Ascending aorta (tissue), 2 donors: Measurements from ENCODE around the gene BPNT1. TPM values are rescaled to one million over a fixed set of nuclear protein-coding genes. Genes with fewer than 3 reads are reported as not detected.

ENCODE experiments used
- DNase-seq, 2 donors: peaks; one replicate each; pipeline ENCODE4 v3.0.0-alpha.2; 2019; ENCODE audit warnings: low spot score in 2 of 2
- H3K27ac ChIP-seq, 2 donors: fragments of 200-600 bp; sonication (generic); one replicate each; pipeline ENCODE4 v1.5.1; 2016 to 2017; ENCODE audit warnings: mild to moderate bottlenecking in 1 of 2
- H3K27me3 ChIP-seq: fragments of 200-600 bp; sonication (generic); one replicate; pipeline ENCODE4 v1.5.1; 2017
- H3K36me3 ChIP-seq, 2 donors: fragments of 200-600 bp; sonication (generic); one replicate each; pipeline ENCODE4 v1.5.1; 2016
- H3K4me1 ChIP-seq, 2 donors: fragments of 200-600 bp; sonication (generic); one replicate each; pipeline ENCODE4 v1.5.1; 2016 to 2017; ENCODE audit warnings: mild to moderate bottlenecking in 1 of 2
- H3K4me3 ChIP-seq, 2 donors: fragments of 200-600 bp; sonication (generic); one replicate each; pipeline ENCODE4 v1.5.1; 2016 to 2017; ENCODE audit warnings: mild to moderate bottlenecking in 1 of 2
- H3K9me3 ChIP-seq, 2 donors: fragments of 200-600 bp; sonication (generic); one replicate each; pipeline ENCODE4 v1.5.1; 2016
- intact Hi-C: fragments of 100-400 bp; cut with DNase I; formaldehyde crosslinking; loops from one replicate; pipeline ENCODE4 v1.15.1; 2023
- total RNA-seq: library from RNA; depleted of rRNA; stranded (reverse); fragments of >200 nt; gene quantifications from one replicate; pipeline ENCODE4 v1.1.0, GENCODE V29; 2016
- TF ChIP-seq, protein P1 (sequence below), 3 experiments: fragments of 200-600 bp in 2 of 3; fragments of 450-650 bp in 1 of 3; sonication (generic) in 2 of 3; IDR thresholded peaks; one replicate each; pipeline ENCODE4 v1.5.1; 2016 to 2019; ENCODE audit warnings: antibody characterized with exemption in 3 of 3, mild to moderate bottlenecking in 1 of 3, moderate library complexity in 1 of 3

Gene BPNT1
- total RNA-seq, 1 donor from 2014 or later = 5.4 TPM

DNA sequence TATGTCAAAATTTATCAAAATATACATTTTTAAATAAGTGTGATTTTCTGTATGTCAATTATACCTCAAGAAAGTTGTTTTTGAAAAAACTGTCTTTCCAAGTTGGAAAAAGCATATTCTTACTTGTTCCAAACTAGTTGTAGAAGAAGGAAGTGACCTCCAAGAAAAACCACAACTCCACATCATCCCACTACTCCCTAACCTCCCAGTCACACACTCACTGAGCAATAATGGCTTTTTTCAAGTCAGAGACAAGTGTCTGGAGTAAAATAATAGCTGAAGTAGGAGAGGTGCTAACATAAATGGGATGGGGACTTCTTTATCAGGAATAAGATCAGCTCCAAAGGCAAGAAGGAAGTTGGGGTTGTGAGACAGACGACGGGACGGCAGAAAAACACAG is 56.7 kb downstream of the BPNT1 start:
- Histone ChIP-seq H3K9me3 (no peaks in the 10 kb centered on the region), H3K27ac (no peak overlapping the region), H3K36me3 (peaks cover 28 to 58% of the 10 kb centered on the region in 2 donors), H3K4me3 (no peak overlapping the region), H3K4me1 (peaks cover 0 to 3% of the 10 kb centered on the region in 2 donors), H3K27me3 (no peaks in the 10 kb centered on the region)
- intact Hi-C loops = no loop called here
- TF ChIP-seq, protein P1, sequence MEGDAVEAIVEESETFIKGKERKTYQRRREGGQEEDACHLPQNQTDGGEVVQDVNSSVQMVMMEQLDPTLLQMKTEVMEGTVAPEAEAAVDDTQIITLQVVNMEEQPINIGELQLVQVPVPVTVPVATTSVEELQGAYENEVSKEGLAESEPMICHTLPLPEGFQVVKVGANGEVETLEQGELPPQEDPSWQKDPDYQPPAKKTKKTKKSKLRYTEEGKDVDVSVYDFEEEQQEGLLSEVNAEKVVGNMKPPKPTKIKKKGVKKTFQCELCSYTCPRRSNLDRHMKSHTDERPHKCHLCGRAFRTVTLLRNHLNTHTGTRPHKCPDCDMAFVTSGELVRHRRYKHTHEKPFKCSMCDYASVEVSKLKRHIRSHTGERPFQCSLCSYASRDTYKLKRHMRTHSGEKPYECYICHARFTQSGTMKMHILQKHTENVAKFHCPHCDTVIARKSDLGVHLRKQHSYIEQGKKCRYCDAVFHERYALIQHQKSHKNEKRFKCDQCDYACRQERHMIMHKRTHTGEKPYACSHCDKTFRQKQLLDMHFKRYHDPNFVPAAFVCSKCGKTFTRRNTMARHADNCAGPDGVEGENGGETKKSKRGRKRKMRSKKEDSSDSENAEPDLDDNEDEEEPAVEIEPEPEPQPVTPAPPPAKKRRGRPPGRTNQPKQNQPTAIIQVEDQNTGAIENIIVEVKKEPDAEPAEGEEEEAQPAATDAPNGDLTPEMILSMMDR (IDR thresholded peaks at IDR 0.05) = no peak
- no peak for DNase-seq

DNA sequence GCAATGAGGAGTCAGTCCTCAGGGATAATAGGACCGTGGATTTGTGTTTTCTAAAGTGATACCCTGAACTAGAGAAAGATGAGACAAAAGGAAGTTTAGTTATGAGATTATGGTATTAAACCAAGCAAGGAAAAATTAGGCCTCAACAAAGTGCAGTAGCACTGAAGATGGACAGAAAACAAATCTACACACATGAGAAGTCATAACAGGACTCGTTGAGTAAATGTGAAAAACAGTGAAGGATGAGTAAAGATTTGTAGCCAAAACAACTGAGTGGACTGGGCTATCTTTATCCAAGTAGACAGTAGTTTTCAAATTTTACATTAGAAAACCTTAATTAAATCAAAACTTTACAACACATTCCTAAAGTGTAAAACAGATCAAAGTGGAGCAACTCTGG is 58.3 kb downstream of the BPNT1 start:
- no peak overlapping the region for H3K4me3 ChIP-seq
- intact Hi-C loops = no loop called here
- TF ChIP-seq, protein P1 (IDR thresholded peaks at IDR 0.05) = no peak
- no peak overlapping the region for H3K27ac ChIP-seq
- peaks cover 25 to 69% of the 10 kb centered on the region in 2 donors for H3K36me3 ChIP-seq
- no peak for DNase-seq
- no peaks in the 10 kb centered on the region for H3K4me1 ChIP-seq
- no peaks in the 10 kb centered on the region for H3K27me3 ChIP-seq
- no peaks in the 10 kb centered on the region for H3K9me3 ChIP-seq

DNA sequence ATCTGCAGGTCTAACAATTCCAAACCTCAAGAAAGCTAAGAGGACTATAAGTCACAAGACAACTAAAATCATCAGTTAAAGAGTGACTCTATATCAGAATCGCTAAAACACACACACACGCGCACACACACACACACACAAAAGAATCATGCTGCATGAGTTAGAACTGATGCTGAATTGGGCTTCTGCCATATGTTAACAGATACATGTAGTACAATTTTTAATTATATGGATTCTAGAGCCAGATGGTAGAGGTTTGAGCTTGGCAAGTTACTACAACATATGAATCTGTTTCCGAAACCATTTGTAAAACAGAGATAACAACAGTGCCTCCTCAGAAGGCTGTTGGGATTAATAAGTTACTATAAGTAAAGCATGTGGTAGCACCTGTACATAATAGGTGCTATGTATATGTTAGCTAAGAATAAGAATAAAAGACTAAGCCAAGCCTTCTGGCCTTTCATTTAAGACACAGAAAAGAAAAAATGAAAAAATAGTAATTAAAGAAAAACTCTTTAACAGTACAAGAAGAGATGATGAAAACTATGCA is 61.2 kb downstream of the BPNT1 start:
- Histone ChIP-seq H3K4me3 (no peak overlapping the region), H3K27me3 (no peaks in the 10 kb centered on the region), H3K9me3 (no peaks in the 10 kb centered on the region), H3K36me3 (peaks cover 32 to 80% of the 10 kb centered on the region in 2 donors), H3K27ac (no peak overlapping the region), H3K4me1 (no peaks in the 10 kb centered on the region)
- intact Hi-C loops = no loop called here
- TF ChIP-seq, protein P1 (IDR thresholded peaks at IDR 0.05) = no peak
- no peak for DNase-seq

DNA sequence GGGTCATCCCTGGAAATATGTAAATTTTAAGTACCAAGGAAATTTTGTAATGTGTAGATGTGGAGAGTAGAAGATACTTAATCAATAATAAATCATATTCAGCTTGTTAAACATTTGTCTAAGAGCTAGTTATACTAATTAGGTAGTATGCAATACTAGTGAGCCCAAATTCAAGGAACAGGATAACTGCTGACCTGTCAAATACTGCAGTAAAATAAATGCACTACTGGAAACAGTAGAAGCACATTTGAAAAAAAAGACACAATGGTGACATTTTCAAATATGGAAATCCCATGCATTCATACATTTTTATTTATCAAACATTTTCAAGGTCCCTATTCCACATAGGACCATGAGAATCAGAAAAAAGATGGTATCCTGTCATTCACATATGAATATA is 70.5 kb downstream of the BPNT1 start:
- H3K27ac ChIP-seq = no peak overlapping the region
- H3K4me3 ChIP-seq = no peak overlapping the region
- intact Hi-C loops = no loop called here
- TF ChIP-seq, protein P1 (IDR thresholded peaks at IDR 0.05) = no peak
- peaks cover 30 to 84% of the 10 kb centered on the region in 2 donors for H3K36me3 ChIP-seq
- no peaks in the 10 kb centered on the region for H3K27me3 ChIP-seq
- H3K4me1 ChIP-seq = no peaks in the 10 kb centered on the region
- H3K9me3 ChIP-seq = no peaks in the 10 kb centered on the region
- no peak for DNase-seq

DNA sequence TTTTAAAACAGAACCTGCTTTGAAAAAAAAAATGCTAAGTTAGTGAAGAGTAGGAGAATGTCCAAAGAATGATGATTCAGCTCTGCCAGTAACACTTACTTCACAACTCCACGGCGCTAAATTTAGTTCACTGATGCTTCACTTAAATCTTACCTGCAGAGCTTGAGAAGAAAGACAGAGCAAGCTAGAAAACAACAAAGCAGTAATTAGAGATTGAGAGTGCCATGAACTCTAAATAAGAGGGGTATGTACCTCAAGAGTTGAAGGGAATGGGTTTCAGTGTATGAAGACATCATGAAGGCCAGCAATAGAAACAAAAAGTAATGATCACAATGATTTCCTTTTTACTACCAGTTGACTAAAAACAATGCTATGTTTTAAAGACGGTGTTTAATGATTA is 76.1 kb downstream of the BPNT1 start:
- H3K9me3 ChIP-seq = no peaks in the 10 kb centered on the region
- TF ChIP-seq, protein P1 (IDR thresholded peaks at IDR 0.05) = no peak
- no peaks in the 10 kb centered on the region for H3K27me3 ChIP-seq
- no peak for DNase-seq
- peak overlapping the region; percentile 23 to 78 for H3K27ac ChIP-seq
- intact Hi-C loops = loop anchor here (2.0 kb wide), 1 partner anchor 33 kb away; the partner anchor contains the start of gene EPRS1
- H3K36me3 ChIP-seq = peaks cover 14 to 57% of the 10 kb centered on the region in 2 donors
- peaks cover 3 to 10% of the 10 kb centered on the region in 2 donors for H3K4me1 ChIP-seq
- H3K4me3 ChIP-seq = no peak overlapping the region
